Prostate gland (tissue), 2 donors: ENCODE measurements around the gene AKNA.

ENCODE experiments used
- POLR2A ChIP-seq: fragments of 450-650 bp; IDR thresholded peaks from one replicate; pipeline ENCODE4 v1.6.1; 2016; ENCODE audit warnings: antibody characterized with exemption, mild to moderate bottlenecking
- POLR2AphosphoS5 ChIP-seq: sonication (generic); formaldehyde crosslinking; IDR thresholded peaks from one replicate; pipeline ENCODE4 v1.6.1; 2017; ENCODE audit warnings: antibody characterized with exemption
- TF ChIP-seq, protein P1 (sequence below), 4 experiments: fragments of 200-600 bp in 2 of 4; fragments of 450-650 bp in 2 of 4; sonication (generic) in 2 of 4; IDR thresholded peaks; 1 replicate in 3 of 4; 2 replicates in 1 of 4; pipeline ENCODE4 v1.5.1; 2016 to 2019; ENCODE audit warnings: antibody characterized with exemption in 4 of 4, mild to moderate bottlenecking in 2 of 4, moderate library complexity in 2 of 4

GRCh38 chr9:114300153-114300845, 87.5 kb downstream of the AKNA start:
- TF ChIP-seq, protein P1, sequence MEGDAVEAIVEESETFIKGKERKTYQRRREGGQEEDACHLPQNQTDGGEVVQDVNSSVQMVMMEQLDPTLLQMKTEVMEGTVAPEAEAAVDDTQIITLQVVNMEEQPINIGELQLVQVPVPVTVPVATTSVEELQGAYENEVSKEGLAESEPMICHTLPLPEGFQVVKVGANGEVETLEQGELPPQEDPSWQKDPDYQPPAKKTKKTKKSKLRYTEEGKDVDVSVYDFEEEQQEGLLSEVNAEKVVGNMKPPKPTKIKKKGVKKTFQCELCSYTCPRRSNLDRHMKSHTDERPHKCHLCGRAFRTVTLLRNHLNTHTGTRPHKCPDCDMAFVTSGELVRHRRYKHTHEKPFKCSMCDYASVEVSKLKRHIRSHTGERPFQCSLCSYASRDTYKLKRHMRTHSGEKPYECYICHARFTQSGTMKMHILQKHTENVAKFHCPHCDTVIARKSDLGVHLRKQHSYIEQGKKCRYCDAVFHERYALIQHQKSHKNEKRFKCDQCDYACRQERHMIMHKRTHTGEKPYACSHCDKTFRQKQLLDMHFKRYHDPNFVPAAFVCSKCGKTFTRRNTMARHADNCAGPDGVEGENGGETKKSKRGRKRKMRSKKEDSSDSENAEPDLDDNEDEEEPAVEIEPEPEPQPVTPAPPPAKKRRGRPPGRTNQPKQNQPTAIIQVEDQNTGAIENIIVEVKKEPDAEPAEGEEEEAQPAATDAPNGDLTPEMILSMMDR (IDR thresholded peaks at IDR 0.05) = no peak
- TF ChIP-seq POLR2AphosphoS5 = no peak
- TF ChIP-seq POLR2A = no peak
